ENCODE data around the gene LIG3.
"Not testable (repeated sequence)": the region's sequence is repeated elsewhere in the genome, so short reads cannot be mapped to it uniquely, and the experiment has no call there.

Gene LIG3

DNA sequence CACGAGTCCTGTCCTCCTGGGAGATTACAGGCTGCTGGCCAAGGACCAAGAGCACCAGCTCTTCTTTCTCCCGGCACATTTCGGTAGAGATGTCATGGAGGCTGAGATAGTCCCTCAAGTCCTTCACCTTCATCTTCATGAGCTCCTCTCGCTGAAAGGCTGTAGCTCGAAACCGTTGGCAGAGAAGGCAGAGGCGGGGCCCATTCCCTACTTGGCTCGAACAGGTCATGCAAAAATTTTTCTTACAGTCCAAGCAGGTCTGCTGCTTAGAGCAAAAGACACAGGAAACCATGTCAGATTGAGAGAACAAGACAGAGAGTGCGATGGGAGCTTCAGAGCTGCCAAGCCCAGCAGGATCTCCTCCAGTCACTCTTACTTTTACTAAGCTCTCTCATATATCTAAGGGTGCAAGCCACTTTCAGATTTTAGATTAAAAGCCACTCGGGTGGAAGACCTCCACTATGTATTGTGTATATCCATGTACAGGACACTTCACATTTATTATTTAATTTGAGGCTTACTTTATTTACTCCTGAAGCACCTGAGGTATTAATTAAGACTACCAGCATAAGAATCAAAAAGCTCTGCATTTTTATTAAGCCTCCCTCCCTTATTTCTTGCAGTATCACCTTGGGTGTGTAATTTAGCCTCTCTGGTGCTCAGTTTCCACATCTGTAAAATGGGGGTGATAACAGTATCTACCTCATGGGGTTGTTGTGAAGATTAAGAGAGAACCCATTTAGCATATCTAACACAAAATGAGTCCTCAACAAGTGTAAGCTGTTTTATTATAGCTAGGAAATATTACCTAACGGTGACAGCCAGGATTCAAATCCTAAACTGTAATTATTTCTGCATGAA, 41.4 kb downstream of the LIG3 start:
- no peaks in the 10 kb centered on the region for H3K4me1 ChIP-seq (ENCODE audit: control insufficient read depth in 1 of 2, insufficient read depth in 2 of 2, low read length in 2 of 2)
- no peak overlapping the region for H3K4me3 ChIP-seq (ENCODE audit: low read depth in 1 of 2, low read length in 2 of 2)
- peak overlapping the region; percentile 87 for H3K27ac ChIP-seq (ENCODE audit: low read length)
- H3K36me3 ChIP-seq (ENCODE audit: control insufficient read depth in 1 of 2, insufficient read depth in 2 of 2, low read length in 2 of 2), result peaks cover 26 to 27% of the 10 kb centered on the region in 2 donors
- H3K9me3 ChIP-seq (ENCODE audit: control insufficient read depth in 1 of 2, low read length in 2 of 2), result no peaks in the 10 kb centered on the region
- H3K27me3 ChIP-seq (ENCODE audit: low read depth, low read length), result no peaks in the 10 kb centered on the region

DNA sequence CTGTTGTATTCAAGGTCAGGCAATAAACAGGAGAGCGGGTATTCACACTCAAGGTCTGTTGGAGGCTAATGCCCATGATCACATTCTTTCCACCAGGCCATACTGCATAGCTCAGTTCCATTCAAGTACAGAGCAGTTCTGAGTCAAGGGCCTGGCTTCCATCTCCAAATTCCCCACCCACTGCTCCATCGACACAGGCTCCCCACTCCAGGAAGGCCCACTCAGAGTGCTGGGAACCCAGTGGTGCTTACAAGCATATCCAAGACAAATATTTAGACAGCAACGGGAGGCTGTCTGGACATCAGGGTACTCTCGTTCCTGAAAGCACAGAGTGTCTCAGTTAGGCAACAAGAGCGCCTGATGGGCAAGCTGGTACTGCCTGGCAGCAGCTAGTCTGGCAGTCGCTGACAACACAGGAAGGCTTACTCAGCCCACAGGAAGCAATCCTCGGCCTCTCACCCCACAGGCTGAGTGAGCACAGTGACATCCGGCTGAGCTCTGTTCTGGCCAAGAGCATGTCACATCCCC, 42.3 kb downstream of the LIG3 start:
- no peaks in the 10 kb centered on the region for H3K27me3 ChIP-seq (ENCODE audit: low read depth, low read length)
- H3K27ac ChIP-seq (ENCODE audit: low read length), result peak overlapping the region; percentile 87
- peaks cover 21 to 26% of the 10 kb centered on the region in 2 donors for H3K36me3 ChIP-seq (ENCODE audit: control insufficient read depth in 1 of 2, insufficient read depth in 2 of 2, low read length in 2 of 2)
- H3K9me3 ChIP-seq (ENCODE audit: control insufficient read depth in 1 of 2, low read length in 2 of 2), result no peaks in the 10 kb centered on the region
- H3K4me1 ChIP-seq (ENCODE audit: control insufficient read depth in 1 of 2, insufficient read depth in 2 of 2, low read length in 2 of 2), result no peaks in the 10 kb centered on the region
- no peak overlapping the region for H3K4me3 ChIP-seq (ENCODE audit: low read depth in 1 of 2, low read length in 2 of 2)

DNA sequence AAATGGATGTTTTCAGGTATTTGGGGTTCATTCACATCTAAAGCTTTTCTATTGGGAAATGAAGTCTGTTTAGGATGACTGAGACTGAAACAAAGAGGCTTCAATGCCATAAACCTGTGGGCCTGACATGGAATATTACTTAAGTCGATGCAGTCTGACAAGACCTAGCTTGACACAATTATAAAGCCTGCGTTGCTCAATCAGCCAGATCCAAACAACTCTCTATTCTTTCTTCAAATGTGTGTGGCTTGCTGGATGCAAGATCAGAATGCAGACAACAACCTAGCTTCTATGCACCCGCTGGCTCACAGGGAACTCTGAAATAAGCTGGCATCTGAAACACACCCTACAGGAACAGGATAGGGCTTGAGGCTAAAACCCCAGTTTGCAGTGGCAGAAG, 43.2 kb downstream of the LIG3 start:
- Histone ChIP-seq H3K4me1 (ENCODE audit: control insufficient read depth in 1 of 2, insufficient read depth in 2 of 2, low read length in 2 of 2) (no peaks in the 10 kb centered on the region), H3K4me3 (ENCODE audit: low read depth in 1 of 2, low read length in 2 of 2) (no peak overlapping the region), H3K36me3 (ENCODE audit: control insufficient read depth in 1 of 2, insufficient read depth in 2 of 2, low read length in 2 of 2) (peaks cover 21 to 26% of the 10 kb centered on the region in 2 donors), H3K27ac (ENCODE audit: low read length) (peak overlapping the region; percentile 87), H3K9me3 (ENCODE audit: control insufficient read depth in 1 of 2, low read length in 2 of 2) (no peaks in the 10 kb centered on the region), H3K27me3 (ENCODE audit: low read depth, low read length) (no peaks in the 10 kb centered on the region)

DNA sequence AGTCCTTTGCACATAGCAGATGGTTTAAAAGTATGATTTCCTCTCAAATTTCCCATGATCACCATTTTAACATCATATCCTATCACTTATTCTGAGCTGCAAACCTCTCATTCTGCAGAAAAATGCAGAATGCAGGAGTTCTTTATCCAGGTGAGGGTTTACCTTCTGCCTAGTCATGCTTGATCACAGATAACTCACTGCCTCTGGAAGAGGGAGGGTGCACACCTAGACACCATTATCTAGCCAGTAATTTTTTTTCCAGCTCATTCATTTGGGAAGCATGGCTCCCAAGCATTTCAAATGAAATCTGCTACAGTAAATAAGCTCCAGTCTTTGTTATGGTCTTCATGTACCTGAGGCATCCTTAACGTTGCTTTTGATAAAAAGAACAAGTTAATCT, 45.2 kb downstream of the LIG3 start:
- H3K4me1 ChIP-seq (ENCODE audit: control insufficient read depth in 1 of 2, insufficient read depth in 2 of 2, low read length in 2 of 2), result no peaks in the 10 kb centered on the region
- H3K36me3 ChIP-seq (ENCODE audit: control insufficient read depth in 1 of 2, insufficient read depth in 2 of 2, low read length in 2 of 2), result peaks cover 20 to 21% of the 10 kb centered on the region in 2 donors
- H3K27me3 ChIP-seq (ENCODE audit: low read depth, low read length), result no peaks in the 10 kb centered on the region
- no peak overlapping the region for H3K4me3 ChIP-seq (ENCODE audit: low read depth in 1 of 2, low read length in 2 of 2)
- H3K9me3 ChIP-seq (ENCODE audit: control insufficient read depth in 1 of 2, low read length in 2 of 2), result no peaks in the 10 kb centered on the region
- H3K27ac ChIP-seq (ENCODE audit: low read length), result no peak overlapping the region

DNA sequence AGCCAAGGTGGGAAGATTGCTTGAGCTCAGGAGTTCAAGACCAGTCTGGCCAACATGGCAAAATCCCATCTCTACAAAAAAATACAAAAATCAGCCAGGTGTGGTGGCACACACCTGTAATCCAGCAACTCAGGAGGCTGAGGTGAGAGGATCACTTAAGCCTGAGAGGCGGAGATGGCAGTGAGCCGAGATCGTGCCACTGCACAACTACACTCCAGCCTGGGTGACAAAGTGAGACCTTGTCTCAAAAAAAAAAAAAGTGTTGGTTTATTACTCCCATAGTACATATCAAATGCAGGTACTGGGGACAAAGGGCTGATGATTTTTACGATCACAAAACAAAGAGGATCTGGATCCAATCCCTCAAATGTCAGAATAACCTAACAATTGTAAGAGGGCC, 47.8 kb downstream of the LIG3 start:
- not testable (repeated sequence) for H3K27ac ChIP-seq (ENCODE audit: low read length); H3K4me1 ChIP-seq (ENCODE audit: control insufficient read depth in 1 of 2, insufficient read depth in 2 of 2, low read length in 2 of 2); H3K27me3 ChIP-seq (ENCODE audit: low read depth, low read length); H3K4me3 ChIP-seq (ENCODE audit: low read depth in 1 of 2, low read length in 2 of 2); H3K9me3 ChIP-seq (ENCODE audit: control insufficient read depth in 1 of 2, low read length in 2 of 2)
- peaks cover 11 to 14% of the 10 kb centered on the region in 2 donors for H3K36me3 ChIP-seq (ENCODE audit: control insufficient read depth in 1 of 2, insufficient read depth in 2 of 2, low read length in 2 of 2)

DNA sequence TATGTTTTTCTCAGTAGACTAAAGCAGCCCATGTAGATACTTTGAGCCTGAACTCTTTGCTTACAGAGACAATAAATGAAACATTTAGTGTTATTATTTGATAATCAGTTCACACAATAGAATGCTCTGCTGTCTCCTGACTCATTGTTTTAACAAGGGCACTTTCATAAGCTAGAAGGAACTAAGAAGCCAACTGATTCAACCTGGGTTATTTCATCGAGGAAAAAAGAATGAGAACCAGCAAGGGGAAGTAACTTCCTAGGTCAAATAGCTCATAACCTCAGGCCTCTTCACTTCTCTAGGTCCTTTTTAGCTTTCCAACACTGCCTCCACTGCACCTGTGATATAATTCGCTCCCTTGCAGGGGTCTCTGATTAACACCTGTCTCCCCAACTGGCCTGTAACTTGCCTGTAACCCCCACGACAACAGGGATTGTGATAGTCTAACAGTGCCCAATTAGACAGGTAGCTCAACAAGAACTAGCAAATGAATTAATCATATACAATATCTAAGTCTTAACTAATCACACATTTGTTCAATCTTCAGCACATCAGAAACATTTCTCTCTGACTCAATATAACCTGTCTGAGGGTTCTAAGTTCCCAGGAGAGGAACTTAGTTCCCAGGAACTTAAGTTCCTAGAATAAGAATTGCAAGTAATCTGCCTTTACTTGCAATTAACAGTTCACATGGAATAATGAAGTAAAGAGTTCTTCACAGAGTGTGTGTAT, 48.4 kb downstream of the LIG3 start:
- H3K4me1 ChIP-seq (ENCODE audit: control insufficient read depth in 1 of 2, insufficient read depth in 2 of 2, low read length in 2 of 2), result no peaks in the 10 kb centered on the region
- H3K27me3 ChIP-seq (ENCODE audit: low read depth, low read length), result no peaks in the 10 kb centered on the region
- no peaks in the 10 kb centered on the region for H3K9me3 ChIP-seq (ENCODE audit: control insufficient read depth in 1 of 2, low read length in 2 of 2)
- H3K4me3 ChIP-seq (ENCODE audit: low read depth in 1 of 2, low read length in 2 of 2), result no peak overlapping the region
- peak overlapping the region; percentile 7 for H3K27ac ChIP-seq (ENCODE audit: low read length)
- peaks cover 11 to 14% of the 10 kb centered on the region in 2 donors for H3K36me3 ChIP-seq (ENCODE audit: control insufficient read depth in 1 of 2, insufficient read depth in 2 of 2, low read length in 2 of 2)

DNA sequence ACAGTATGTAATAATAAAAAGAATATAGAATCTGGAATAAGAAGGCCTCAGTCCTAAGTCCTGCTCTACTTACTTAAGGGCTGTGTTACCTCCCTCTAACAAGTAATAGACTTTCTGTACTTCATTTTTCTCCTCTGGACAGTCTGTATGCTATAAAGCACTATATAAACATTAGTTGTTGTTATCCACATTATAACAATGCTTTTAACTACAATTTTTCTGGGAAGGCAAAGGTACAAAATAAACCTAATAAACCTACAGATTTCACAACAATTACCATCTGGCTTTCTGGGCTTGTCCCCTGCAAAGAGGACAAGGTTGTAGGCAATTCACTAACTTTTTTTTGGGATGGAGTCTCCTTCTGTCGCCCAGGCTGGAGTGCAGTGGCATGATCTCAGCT, 50.5 kb downstream of the LIG3 start:
- H3K27me3 ChIP-seq (ENCODE audit: low read depth, low read length), result no peaks in the 10 kb centered on the region
- no peak overlapping the region for H3K4me3 ChIP-seq (ENCODE audit: low read depth in 1 of 2, low read length in 2 of 2)
- H3K27ac ChIP-seq (ENCODE audit: low read length), result no peak overlapping the region
- H3K9me3 ChIP-seq (ENCODE audit: control insufficient read depth in 1 of 2, low read length in 2 of 2), result no peaks in the 10 kb centered on the region
- no peaks in the 10 kb centered on the region for H3K4me1 ChIP-seq (ENCODE audit: control insufficient read depth in 1 of 2, insufficient read depth in 2 of 2, low read length in 2 of 2)
- peaks cover 4 to 7% of the 10 kb centered on the region in 2 donors for H3K36me3 ChIP-seq (ENCODE audit: control insufficient read depth in 1 of 2, insufficient read depth in 2 of 2, low read length in 2 of 2)

DNA sequence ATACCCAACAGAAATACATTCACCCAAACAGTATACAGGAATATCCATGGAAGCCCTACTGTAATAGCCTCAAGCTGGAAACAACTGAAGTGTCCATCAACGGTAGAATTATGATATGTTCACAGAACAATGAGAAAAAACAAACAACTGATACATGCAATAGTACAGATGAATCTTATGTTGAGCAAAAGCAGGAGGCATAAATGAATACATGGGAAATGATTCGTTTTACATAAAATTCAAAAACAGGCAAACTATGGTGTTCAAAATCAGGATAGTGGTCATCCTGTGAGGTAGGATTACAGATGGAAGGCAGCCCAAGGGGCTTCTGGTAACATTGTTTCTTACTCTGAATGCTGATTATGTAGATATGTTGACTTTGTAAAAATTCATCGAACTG, 58.1 kb downstream of the LIG3 start:
- H3K4me3 ChIP-seq (ENCODE audit: low read depth in 1 of 2, low read length in 2 of 2), result no peak overlapping the region
- H3K4me1 ChIP-seq (ENCODE audit: control insufficient read depth in 1 of 2, insufficient read depth in 2 of 2, low read length in 2 of 2), result peaks cover 0 to 4% of the 10 kb centered on the region in 2 donors
- no peaks in the 10 kb centered on the region for H3K36me3 ChIP-seq (ENCODE audit: control insufficient read depth in 1 of 2, insufficient read depth in 2 of 2, low read length in 2 of 2)
- H3K27ac ChIP-seq (ENCODE audit: low read length), result no peak overlapping the region
- H3K9me3 ChIP-seq (ENCODE audit: control insufficient read depth in 1 of 2, low read length in 2 of 2), result no peaks in the 10 kb centered on the region
- H3K27me3 ChIP-seq (ENCODE audit: low read depth, low read length), result no peaks in the 10 kb centered on the region

DNA sequence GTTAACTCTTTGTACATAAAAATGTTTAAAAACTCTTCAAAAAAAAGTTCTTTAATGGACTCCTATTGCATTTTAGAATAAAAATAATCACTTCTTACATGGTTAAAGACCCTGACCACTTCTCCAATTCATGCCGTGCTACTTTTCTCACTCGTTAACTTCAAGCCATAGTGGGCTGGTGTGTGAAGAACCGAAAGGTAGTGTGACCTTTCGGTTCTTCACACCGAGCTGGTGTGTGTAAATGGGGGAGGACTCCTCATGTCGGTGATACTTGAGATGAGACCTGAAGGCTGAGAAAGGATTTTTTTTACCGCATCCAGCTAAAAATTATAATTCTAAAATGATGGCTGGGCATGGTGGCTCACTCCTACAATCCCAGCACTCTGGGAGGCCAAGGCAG, 61.1 kb downstream of the LIG3 start:
- H3K27me3 ChIP-seq (ENCODE audit: low read depth, low read length), result no peaks in the 10 kb centered on the region
- no peak overlapping the region for H3K27ac ChIP-seq (ENCODE audit: low read length)
- no peak overlapping the region for H3K4me3 ChIP-seq (ENCODE audit: low read depth in 1 of 2, low read length in 2 of 2)
- no peaks in the 10 kb centered on the region for H3K4me1 ChIP-seq (ENCODE audit: control insufficient read depth in 1 of 2, insufficient read depth in 2 of 2, low read length in 2 of 2)
- no peaks in the 10 kb centered on the region for H3K9me3 ChIP-seq (ENCODE audit: control insufficient read depth in 1 of 2, low read length in 2 of 2)
- no peaks in the 10 kb centered on the region for H3K36me3 ChIP-seq (ENCODE audit: control insufficient read depth in 1 of 2, insufficient read depth in 2 of 2, low read length in 2 of 2)

DNA sequence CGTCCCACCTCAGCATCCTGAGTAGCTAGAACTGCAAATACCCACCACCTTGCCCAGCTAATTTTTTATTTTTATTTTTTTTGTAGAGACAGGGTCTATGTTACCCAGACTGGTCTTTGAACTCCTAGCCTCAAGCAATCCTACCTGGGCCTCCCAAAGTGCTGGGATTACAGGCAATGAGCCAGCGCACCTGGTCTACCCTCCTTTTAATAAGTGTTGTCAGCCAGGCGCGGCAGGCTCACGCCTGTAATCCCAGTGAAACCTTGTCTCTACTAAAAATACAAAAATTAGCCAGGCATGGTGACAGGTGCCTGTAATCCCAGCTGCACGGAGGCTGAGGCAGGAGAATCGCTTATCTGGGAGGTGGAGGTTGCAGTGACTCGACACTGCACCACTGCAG, 63.9 kb downstream of the LIG3 start:
- no peaks in the 10 kb centered on the region for H3K9me3 ChIP-seq (ENCODE audit: control insufficient read depth in 1 of 2, low read length in 2 of 2)

DNA sequence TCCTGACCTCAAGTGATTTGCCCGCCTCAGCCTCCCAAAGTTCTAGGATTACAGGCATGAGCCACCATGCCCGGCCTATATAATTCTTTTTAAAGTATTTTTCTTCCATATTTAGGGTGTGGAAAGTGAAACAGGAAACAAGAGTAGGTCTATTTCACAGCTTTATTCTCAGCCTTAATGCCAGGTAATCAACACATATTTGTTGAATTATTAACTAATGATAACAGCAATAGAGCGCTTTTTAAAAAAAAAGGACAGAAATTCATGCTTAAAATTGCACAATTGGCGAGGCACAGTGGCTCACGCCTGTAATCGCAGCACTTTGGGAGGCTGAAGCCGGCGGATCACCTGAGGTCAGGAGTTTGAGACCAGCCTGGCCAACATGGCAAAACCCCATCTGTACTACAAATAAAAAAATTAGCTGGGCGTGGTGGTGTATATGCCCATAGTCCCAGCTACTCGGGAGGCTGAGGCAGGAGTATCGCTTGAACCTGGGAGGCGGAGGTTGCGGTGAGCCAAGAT, 65.2 kb downstream of the LIG3 start:
- H3K27me3 ChIP-seq (ENCODE audit: low read depth, low read length); H3K36me3 ChIP-seq (ENCODE audit: control insufficient read depth in 1 of 2, insufficient read depth in 2 of 2, low read length in 2 of 2); H3K9me3 ChIP-seq (ENCODE audit: control insufficient read depth in 1 of 2, low read length in 2 of 2); H3K4me1 ChIP-seq (ENCODE audit: control insufficient read depth in 1 of 2, insufficient read depth in 2 of 2, low read length in 2 of 2); H3K4me3 ChIP-seq (ENCODE audit: low read depth in 1 of 2, low read length in 2 of 2): not testable (repeated sequence)
- peak overlapping the region; percentile 26 for H3K27ac ChIP-seq (ENCODE audit: low read length)

More for the DNA sequence above, 63.9 kb downstream of the LIG3 start:
- no peak overlapping the region for H3K4me3 ChIP-seq (ENCODE audit: low read depth in 1 of 2, low read length in 2 of 2)
- no peaks in the 10 kb centered on the region for H3K4me1 ChIP-seq (ENCODE audit: control insufficient read depth in 1 of 2, insufficient read depth in 2 of 2, low read length in 2 of 2)
- H3K27me3 ChIP-seq (ENCODE audit: low read depth, low read length), result no peaks in the 10 kb centered on the region
- no peaks in the 10 kb centered on the region for H3K36me3 ChIP-seq (ENCODE audit: control insufficient read depth in 1 of 2, insufficient read depth in 2 of 2, low read length in 2 of 2)
- no peak overlapping the region for H3K27ac ChIP-seq (ENCODE audit: low read length)
